Natural killer cell treated with Interleukin-12 subunit alpha and Interleukin-12 subunit beta and Interleukin-15 and Interleukin-18, amount 100 ng/mL, for 72 hours (primary cell): ENCODE data around the gene EFCAB9. TPM values are rescaled to one million over a fixed set of nuclear protein-coding genes. Genes with fewer than 3 reads are reported as not detected.
A peak's percentile ranks its signal among the peaks of the same experiment; 100 is the strongest.
"Not testable (repeated sequence)": the region's sequence is repeated elsewhere in the genome, so short reads cannot be mapped to it uniquely, and the experiment has no call there.

ENCODE experiments used
- ATAC-seq, 2 donors: fragments of 150-1000 bp; cut with Tn5 transposase in 1 of 2; sonication (Bioruptor Pico), chemical (Tn5 transposase) in 1 of 2; 2 replicates each; pipeline ENCODE4 v1.10.0; 2021
- DNase-seq: peaks from one replicate; pipeline ENCODE4 v3.0.0; 2022; ENCODE audit warnings: low spot score
- H3K27ac Mint-ChIP-seq, 2 donors: 1 replicate in 1 of 2; 2 replicates in 1 of 2; pipeline ENCODE4 v1.8.0; 2022; ENCODE audit warnings: mixed read lengths in 2 of 2, mild to moderate bottlenecking in 1 of 2, moderate library complexity in 1 of 2
- H3K27me3 Mint-ChIP-seq, 2 donors: 1 replicate in 1 of 2; 2 replicates in 1 of 2; pipeline ENCODE4 v1.8.0; 2022; ENCODE audit warnings: mixed read lengths in 2 of 2
- H3K36me3 Mint-ChIP-seq: one replicate; pipeline ENCODE4 v1.8.0; 2022; ENCODE audit warnings: mixed read lengths
- H3K4me1 Mint-ChIP-seq, 2 donors: 1 replicate in 1 of 2; 2 replicates in 1 of 2; pipeline ENCODE4 v1.8.0; 2022; ENCODE audit warnings: low read depth in 2 of 2, mixed read lengths in 2 of 2, mild to moderate bottlenecking in 1 of 2
- H3K4me3 Mint-ChIP-seq: one replicate; pipeline ENCODE4 v1.8.0; 2022; ENCODE audit warnings: mixed read lengths
- H3K9me3 Mint-ChIP-seq: 2 replicates; pipeline ENCODE4 v1.8.0; 2022; ENCODE audit warnings: mixed read lengths
- total RNA-seq, 2 donors: library from RNA; stranded (reverse); gene quantifications; one replicate each; pipeline ENCODE4 v1.2.3, GENCODE V29; 2022

Gene EFCAB9
- not detected for total RNA-seq

DNA sequence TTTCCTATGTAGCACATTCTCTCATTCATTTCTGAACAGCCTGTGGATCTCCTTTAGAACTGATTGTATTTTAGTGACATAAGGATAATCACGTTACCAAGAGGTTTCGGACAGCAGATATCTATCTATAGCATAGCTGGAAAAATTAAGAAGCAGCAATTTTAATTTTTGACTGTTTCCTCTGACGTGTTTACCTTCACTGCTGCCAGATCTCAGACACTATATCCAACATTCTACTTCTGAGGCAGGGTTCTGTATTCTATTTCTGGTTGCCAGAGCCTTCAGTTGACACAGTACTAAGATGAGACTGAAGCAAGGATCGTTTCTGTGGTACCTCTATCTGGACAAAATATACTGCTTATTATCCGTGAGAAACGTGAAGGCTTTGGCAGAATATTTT lies at the start of gene EFCAB9:
EFCAB9 (plus strand) TSS at position 301 of the 400 bp plus-strand sequence; CDS start at position 302, 1 bp downstream.
- Mint-ChIP-seq H3K4me3 (no peak within 1 kb of the TSS), H3K36me3 (no peaks in the 10 kb centered on the region), H3K9me3 (no peaks in the 10 kb centered on the region), H3K27ac (no peak within 1 kb of the TSS), H3K27me3 (no peaks in the 10 kb centered on the region), H3K4me1 (peaks cover 0 to 7% of the 10 kb centered on the region in 2 donors)
- ATAC-seq, result no peak
- no peak for DNase-seq

DNA sequence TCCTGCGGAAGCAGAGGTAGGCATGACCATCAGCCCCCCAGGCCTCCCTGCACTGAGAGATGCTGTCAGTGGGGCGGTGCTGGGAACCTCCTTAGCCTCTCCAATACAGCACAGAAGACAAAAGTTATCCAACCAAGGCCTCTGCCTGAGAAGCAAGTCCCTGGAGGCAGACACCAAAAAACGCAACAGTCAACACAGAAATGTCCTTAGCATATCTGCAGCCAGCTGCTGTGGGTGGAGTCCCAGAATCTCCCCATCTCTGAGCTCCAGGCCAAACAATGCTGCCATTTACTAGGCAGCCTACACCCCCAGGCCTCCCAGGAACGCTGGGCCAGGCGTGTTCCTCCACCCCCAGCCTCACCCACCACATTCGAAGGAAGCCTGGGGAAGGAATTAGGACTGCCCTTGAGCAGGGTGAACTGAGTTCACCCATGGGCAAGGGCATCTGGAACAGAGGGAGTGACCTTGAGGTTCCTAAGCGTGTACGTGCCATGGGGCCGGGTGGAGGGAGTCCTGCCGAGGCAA lies 49.6 kb upstream of the EFCAB9 start:
- Mint-ChIP-seq H3K27me3 (no peaks in the 10 kb centered on the region), H3K4me1 (peaks cover 75 to 82% of the 10 kb centered on the region in 2 donors), H3K36me3 (peaks cover 3% of the 10 kb centered on the region), H3K9me3 (no peaks in the 10 kb centered on the region), H3K4me3 (peak overlapping the region; percentile 6), H3K27ac (peak overlapping the region; percentile 60 to 75)
- peak in 1 of 2 donors; percentile 40 for ATAC-seq
- no peak for DNase-seq

GRCh38 chr5:172144931-172145869 lies 48.8 kb upstream of the EFCAB9 start:
- Mint-ChIP-seq H3K4me3 (no peak overlapping the region), H3K4me1 (peaks cover 69 to 76% of the 10 kb centered on the region in 2 donors), H3K9me3 (no peaks in the 10 kb centered on the region), H3K27ac (peak overlapping the region; percentile 93 to 96), H3K36me3 (no peaks in the 10 kb centered on the region), H3K27me3 (no peaks in the 10 kb centered on the region)
- DNase-seq, result no peak
- ATAC-seq, result no peak

GRCh38 chr5:172145870-172146747 lies 47.9 kb upstream of the EFCAB9 start:
- H3K4me3 Mint-ChIP-seq, result no peak overlapping the region
- H3K4me1 Mint-ChIP-seq, result peaks cover 73 to 80% of the 10 kb centered on the region in 2 donors
- H3K27me3 Mint-ChIP-seq, result no peaks in the 10 kb centered on the region
- no peak for DNase-seq
- H3K9me3 Mint-ChIP-seq, result no peaks in the 10 kb centered on the region
- H3K27ac Mint-ChIP-seq, result peak overlapping the region; percentile 93 to 96
- ATAC-seq, result no peak
- no peaks in the 10 kb centered on the region for H3K36me3 Mint-ChIP-seq

DNA sequence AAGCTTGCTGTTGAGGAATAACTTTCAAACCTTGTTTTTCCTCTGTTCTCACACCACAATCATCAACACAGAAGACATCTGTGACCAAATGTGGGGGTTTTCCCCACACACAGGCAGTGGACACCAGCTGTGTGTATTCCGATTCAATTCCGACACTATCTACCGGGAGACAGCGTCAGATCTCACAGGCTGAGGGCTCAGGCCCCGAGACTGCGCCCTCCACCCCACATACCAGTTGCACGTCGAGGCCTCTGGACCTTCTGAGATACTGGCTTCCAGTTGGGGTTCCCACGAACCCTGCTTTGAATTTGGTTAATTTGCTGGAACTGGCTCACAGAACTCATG lies 47.3 kb upstream of the EFCAB9 start:
- no peak for DNase-seq
- no peak for ATAC-seq
- peaks cover 78 to 83% of the 10 kb centered on the region in 2 donors for H3K4me1 Mint-ChIP-seq
- H3K4me3 Mint-ChIP-seq, result no peak overlapping the region
- H3K27me3 Mint-ChIP-seq, result no peaks in the 10 kb centered on the region
- H3K36me3 Mint-ChIP-seq, result no peaks in the 10 kb centered on the region
- H3K27ac Mint-ChIP-seq, result peak overlapping the region; percentile 93 to 96
- no peaks in the 10 kb centered on the region for H3K9me3 Mint-ChIP-seq

DNA sequence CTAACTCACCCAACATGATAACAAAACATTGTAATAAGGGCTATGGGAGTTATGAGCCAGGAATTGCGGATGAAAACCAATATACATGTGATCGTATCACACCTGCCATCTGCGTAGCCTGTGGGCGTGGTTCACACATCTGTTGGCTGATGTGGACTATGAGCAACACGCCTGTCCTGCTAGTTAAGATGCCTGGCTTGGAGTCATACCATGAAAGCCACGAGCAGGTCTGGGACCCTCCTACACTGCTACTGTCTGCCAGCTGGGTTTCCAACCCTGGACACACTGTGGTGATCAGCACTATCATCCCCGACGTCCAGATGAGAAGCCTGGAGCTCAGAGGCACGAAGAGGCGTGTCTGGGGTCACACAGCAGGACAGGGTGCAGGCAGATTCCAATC lies 46.1 kb upstream of the EFCAB9 start:
- Mint-ChIP-seq H3K36me3 (no peaks in the 10 kb centered on the region), H3K27me3 (no peaks in the 10 kb centered on the region), H3K4me3 (no peak overlapping the region), H3K9me3 (no peaks in the 10 kb centered on the region), H3K4me1 (peaks cover 74 to 76% of the 10 kb centered on the region in 2 donors), H3K27ac (peak overlapping the region; percentile 93 to 96)
- DNase-seq (no peak), ATAC-seq (peak; percentile 48 to 77)

DNA sequence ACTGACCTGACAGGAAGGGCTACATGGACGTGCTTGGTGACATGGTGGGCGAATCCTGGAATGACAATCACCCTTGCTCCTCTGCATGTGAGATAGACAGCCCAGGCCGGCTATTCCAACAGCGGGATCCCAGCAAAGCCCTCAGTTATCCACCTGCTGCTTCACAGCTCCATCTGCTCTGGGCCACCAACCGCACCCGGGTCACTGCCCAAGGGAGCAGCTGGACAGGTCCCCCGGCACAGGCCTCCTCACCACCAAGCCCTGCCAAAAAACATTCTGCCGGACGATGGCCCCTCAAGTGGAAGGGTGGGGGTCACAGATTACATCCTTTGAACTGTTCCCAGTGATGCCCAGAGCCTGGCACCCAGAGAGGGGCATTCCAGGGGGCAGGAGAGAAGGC lies 45.6 kb upstream of the EFCAB9 start:
- ATAC-seq (no peak), DNase-seq (no peak)
- Mint-ChIP-seq H3K9me3 (no peaks in the 10 kb centered on the region), H3K4me1 (peaks cover 74 to 75% of the 10 kb centered on the region in 2 donors), H3K27ac (peak overlapping the region; percentile 93 to 96), H3K4me3 (no peak overlapping the region), H3K36me3 (no peaks in the 10 kb centered on the region), H3K27me3 (no peaks in the 10 kb centered on the region)

- Mint-ChIP-seq H3K27me3 (no peaks in the 10 kb centered on the region), H3K4me3 (no peak overlapping the region), H3K9me3 (no peaks in the 10 kb centered on the region), H3K36me3 (peaks cover 3% of the 10 kb centered on the region), H3K27ac (peak overlapping the region; percentile 77 to 96), H3K4me1 (peaks cover 72 to 73% of the 10 kb centered on the region in 2 donors)
- DNase-seq, result no peak
- no peak for ATAC-seq
Observed at GRCh38 chr5:172149073-172149472, 44.9 kb upstream of the EFCAB9 start.

DNA sequence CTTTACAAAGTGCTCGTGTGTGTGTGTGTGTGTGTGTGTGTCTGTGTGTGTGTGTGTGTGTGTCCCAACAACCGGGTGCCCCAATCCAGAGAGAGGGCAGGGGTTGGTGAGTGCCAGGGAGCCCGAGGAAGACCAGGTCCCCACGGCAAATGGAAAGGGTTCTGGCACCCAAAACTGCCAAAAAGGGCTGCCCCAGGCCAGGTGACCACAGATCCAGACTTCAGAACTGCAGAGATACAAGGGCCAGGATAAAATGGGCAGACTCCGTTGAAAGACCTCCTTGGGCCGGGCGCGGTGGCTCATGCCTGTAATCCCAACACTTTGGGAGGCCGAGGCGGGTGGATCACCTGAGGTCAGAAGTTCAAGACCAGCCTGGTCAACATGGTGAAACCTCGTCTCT lies 44.5 kb upstream of the EFCAB9 start:
- Mint-ChIP-seq H3K4me1 (peaks cover 72 to 73% of the 10 kb centered on the region in 2 donors), H3K27ac (peak overlapping the region; percentile 77 to 96)
- not testable (repeated sequence) for ATAC-seq, DNase-seq, H3K9me3 Mint-ChIP-seq, H3K4me3 Mint-ChIP-seq, H3K27me3 Mint-ChIP-seq, H3K36me3 Mint-ChIP-seq

GRCh38 chr5:172150514-172151425 lies 43.2 kb upstream of the EFCAB9 start:
- H3K36me3 Mint-ChIP-seq, result peaks cover 13% of the 10 kb centered on the region
- H3K4me3 Mint-ChIP-seq, result peak overlapping the region; percentile 75
- peak overlapping the region; percentile 77 to 96 for H3K27ac Mint-ChIP-seq
- H3K4me1 Mint-ChIP-seq, result peaks cover 69 to 74% of the 10 kb centered on the region in 2 donors
- no peaks in the 10 kb centered on the region for H3K27me3 Mint-ChIP-seq
- ATAC-seq, result peak; percentile 77 to 80
- no peak for DNase-seq
- H3K9me3 Mint-ChIP-seq, result no peaks in the 10 kb centered on the region

- ATAC-seq (no peak), DNase-seq (no peak)
- peak overlapping the region; percentile 77 to 96 for H3K27ac Mint-ChIP-seq
- H3K9me3 Mint-ChIP-seq, result no peaks in the 10 kb centered on the region
- peak overlapping the region; percentile 75 for H3K4me3 Mint-ChIP-seq
- peaks cover 63 to 69% of the 10 kb centered on the region in 2 donors for H3K4me1 Mint-ChIP-seq
- H3K36me3 Mint-ChIP-seq, result peaks cover 15% of the 10 kb centered on the region
- H3K27me3 Mint-ChIP-seq, result no peaks in the 10 kb centered on the region
Observed at GRCh38 chr5:172151661-172152210, 42.2 kb upstream of the EFCAB9 start.

- Mint-ChIP-seq H3K9me3 (no peaks in the 10 kb centered on the region), H3K27me3 (no peaks in the 10 kb centered on the region), H3K4me3 (no peak overlapping the region), H3K27ac (peak overlapping the region; percentile 56 to 77), H3K36me3 (peaks cover 24% of the 10 kb centered on the region), H3K4me1 (peaks cover 61 to 65% of the 10 kb centered on the region in 2 donors)
- ATAC-seq, result no peak
- DNase-seq, result no peak
Observed at GRCh38 chr5:172153695-172154094, 40.3 kb upstream of the EFCAB9 start.
